Endothelial cell (in vitro differentiated cells): ENCODE measurements around the gene WAPL. TPM values are rescaled to one million over a fixed set of nuclear protein-coding genes. Genes with fewer than 3 reads are reported as not detected.

Source experiments
- DNase-seq: peaks from one replicate; pipeline ENCODE4 v3.0.0; 2021; ENCODE audit warnings: low spot score
- H3K27ac Mint-ChIP-seq: one replicate; pipeline ENCODE4 v1.8.0; 2021; ENCODE audit warnings: mixed read lengths, inconsistent platforms; ENCODE audit not compliant: unreplicated experiment
- H3K27me3 Mint-ChIP-seq: one replicate; pipeline ENCODE4 v1.8.0; 2021; ENCODE audit warnings: mild to moderate bottlenecking, moderate library complexity, mixed read lengths, inconsistent platforms; ENCODE audit not compliant: unreplicated experiment
- H3K36me3 Mint-ChIP-seq: one replicate; pipeline ENCODE4 v1.8.0; 2021; ENCODE audit warnings: mild to moderate bottlenecking, low read depth, mixed read lengths, inconsistent platforms; ENCODE audit not compliant: unreplicated experiment
- H3K4me1 Mint-ChIP-seq: one replicate; pipeline ENCODE4 v1.8.0; 2021; ENCODE audit warnings: mild to moderate bottlenecking, mixed read lengths, inconsistent platforms; ENCODE audit not compliant: unreplicated experiment
- H3K4me3 Mint-ChIP-seq: one replicate; pipeline ENCODE4 v1.8.0; 2021; ENCODE audit warnings: mild to moderate bottlenecking, mixed read lengths, inconsistent platforms; ENCODE audit not compliant: unreplicated experiment
- H3K9me3 Mint-ChIP-seq: one replicate; pipeline ENCODE4 v1.8.0; 2021; ENCODE audit warnings: mixed read lengths, inconsistent platforms; ENCODE audit not compliant: unreplicated experiment
- CTCF ChIP-seq: fragments of 200-600 bp; sonication (generic); IDR thresholded peaks from one replicate; pipeline ENCODE4 v1.5.0; 2021; ENCODE audit warnings: antibody characterized with exemption; ENCODE audit not compliant: unreplicated experiment
- total RNA-seq: library from RNA; stranded (reverse); fragmentation: NEBNext Ultra II Directional; extraction: Animal tissue kit (Norgen Biotek cat#: 25700); gene quantifications from one replicate; pipeline ENCODE4 v1.2.1, GENCODE V29; 2021; ENCODE audit not compliant: unreplicated experiment

WAPL gene
- total RNA-seq, 1 donor from 2014 or later: 41.8 TPM

DNA sequence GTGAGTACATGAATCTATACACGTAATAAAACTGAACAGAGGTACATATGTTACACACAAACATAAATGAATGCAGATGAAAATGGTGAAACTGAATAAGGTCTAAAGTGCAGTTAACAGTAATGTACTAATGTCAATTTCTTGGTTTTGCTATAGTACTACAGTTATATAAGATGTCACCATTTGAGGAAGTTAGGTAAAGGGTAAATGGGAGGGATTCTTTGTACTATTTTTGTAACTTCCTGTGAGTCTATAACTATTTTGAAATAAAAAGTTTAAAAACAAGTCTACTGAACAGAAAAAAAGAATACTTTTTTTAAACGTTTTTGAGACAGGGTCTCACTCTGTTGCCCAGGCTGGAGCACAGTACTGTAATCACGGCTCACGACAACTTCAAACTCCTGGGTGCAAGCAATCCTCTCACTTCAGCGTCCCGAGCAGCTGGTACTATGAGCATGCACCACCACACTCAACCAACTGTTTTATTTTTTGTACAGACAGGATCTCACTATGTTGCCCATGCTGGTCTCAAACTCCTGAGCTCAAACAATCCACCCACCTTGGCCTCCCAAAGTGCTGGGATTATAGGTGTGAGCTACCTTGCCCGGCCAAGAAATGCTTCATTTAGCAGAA lies 71.5 kb downstream of the WAPL start:
- peaks cover 22% of the 10 kb centered on the region for H3K36me3 Mint-ChIP-seq
- H3K27ac Mint-ChIP-seq: peak overlapping the region; percentile 30

GRCh38 chr10:86447432-86447831 lies 74.2 kb downstream of the WAPL start:
- H3K4me3 Mint-ChIP-seq: no peak overlapping the region
- no peaks in the 10 kb centered on the region for H3K4me1 Mint-ChIP-seq
- peaks cover 9% of the 10 kb centered on the region for H3K36me3 Mint-ChIP-seq
- peak overlapping the region; percentile 53 for H3K27ac Mint-ChIP-seq
- peaks cover 2% of the 10 kb centered on the region for H3K27me3 Mint-ChIP-seq
- TF ChIP-seq CTCF: no peak
- H3K9me3 Mint-ChIP-seq: no peaks in the 10 kb centered on the region
- no peak for DNase-seq

More for the DNA sequence above, 71.5 kb downstream of the WAPL start:
- Mint-ChIP-seq H3K4me3 (no peak overlapping the region), H3K4me1 (no peaks in the 10 kb centered on the region), H3K9me3 (no peaks in the 10 kb centered on the region), H3K27me3 (peaks cover 2% of the 10 kb centered on the region)
- DNase-seq: no peak
- TF ChIP-seq CTCF: no peak

DNA sequence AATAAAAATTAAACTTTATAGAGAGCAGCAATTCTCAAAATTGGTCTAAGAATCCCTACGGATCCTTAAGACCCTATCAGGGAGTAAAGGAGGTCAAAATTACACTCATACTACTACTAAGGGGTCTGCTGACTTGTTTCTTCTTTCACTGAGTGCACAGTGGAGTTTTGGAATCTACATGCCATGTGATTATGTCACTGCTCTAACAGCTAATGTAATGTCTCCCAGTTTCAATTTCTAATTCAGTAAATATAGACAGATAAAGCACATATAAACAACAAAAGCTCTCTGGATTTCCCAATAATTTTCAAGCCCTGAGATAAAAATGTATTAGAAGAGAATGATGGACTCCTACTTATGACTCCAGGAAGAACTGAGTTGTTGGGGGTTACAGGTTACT lies 74.6 kb downstream of the WAPL start:
- TF ChIP-seq CTCF: no peak
- no peaks in the 10 kb centered on the region for H3K9me3 Mint-ChIP-seq
- H3K4me1 Mint-ChIP-seq: no peaks in the 10 kb centered on the region
- H3K36me3 Mint-ChIP-seq: peaks cover 9% of the 10 kb centered on the region
- H3K27me3 Mint-ChIP-seq: peaks cover 2% of the 10 kb centered on the region
- peak overlapping the region; percentile 53 for H3K27ac Mint-ChIP-seq
- no peak overlapping the region for H3K4me3 Mint-ChIP-seq
- DNase-seq: no peak

DNA sequence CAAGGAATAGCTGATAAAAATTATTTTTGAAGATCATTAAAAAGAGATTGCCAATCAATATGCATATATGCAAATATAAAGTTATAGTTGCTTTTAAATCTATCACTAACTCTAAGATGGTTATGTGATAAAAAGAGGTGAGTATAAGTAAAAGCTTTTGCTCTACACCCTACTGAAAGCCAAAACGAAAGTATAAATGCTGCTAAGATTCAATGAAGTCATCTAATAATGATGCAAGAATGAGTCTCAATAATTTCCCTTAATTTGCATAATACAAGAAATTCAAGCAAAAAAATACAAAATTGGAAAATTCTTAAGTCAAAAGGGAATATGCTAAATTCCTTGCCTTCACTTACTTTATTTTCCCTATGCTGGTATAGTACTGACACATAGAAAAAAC lies 75.2 kb downstream of the WAPL start:
- Mint-ChIP-seq H3K36me3 (peaks cover 11% of the 10 kb centered on the region), H3K9me3 (no peaks in the 10 kb centered on the region), H3K27ac (no peak overlapping the region), H3K4me1 (no peaks in the 10 kb centered on the region), H3K4me3 (no peak overlapping the region), H3K27me3 (peaks cover 2% of the 10 kb centered on the region)
- DNase-seq: no peak
- TF ChIP-seq CTCF: no peak

- no peak for TF ChIP-seq CTCF
- Mint-ChIP-seq H3K27ac (no peak overlapping the region), H3K9me3 (no peaks in the 10 kb centered on the region), H3K4me3 (no peak overlapping the region), H3K27me3 (no peaks in the 10 kb centered on the region), H3K4me1 (no peaks in the 10 kb centered on the region), H3K36me3 (peaks cover 26% of the 10 kb centered on the region)
- DNase-seq: no peak
Observed at GRCh38 chr10:86443936-86444335, 77.7 kb downstream of the WAPL start.
